ENCODE data around the gene CELF1.

Gene CELF1

GRCh38 chr11:47447906-47448305 lies 105.0 kb downstream of the CELF1 start:
- no peak for DNase-seq (ENCODE audit: low read depth in 3 of 3)

GRCh38 chr11:47446833-47447232 lies 106.1 kb downstream of the CELF1 start:
- DNase-seq (ENCODE audit: low read depth in 3 of 3), result no peak

- no peak for DNase-seq (ENCODE audit: low read depth in 3 of 3)
Measured at GRCh38 chr11:47445840-47446239, 107.1 kb downstream of the CELF1 start.

- DNase-seq (ENCODE audit: low read depth in 3 of 3), result no peak
Measured at GRCh38 chr11:47443817-47444216, 109.1 kb downstream of the CELF1 start.

- no peak for DNase-seq (ENCODE audit: low read depth in 3 of 3)
Measured at GRCh38 chr11:47443028-47443700, 109.8 kb downstream of the CELF1 start.

GRCh38 chr11:47442514-47442913 lies 110.4 kb downstream of the CELF1 start:
- DNase-seq (ENCODE audit: low read depth in 3 of 3), result no peak

GRCh38 chr11:47441421-47441820 lies 111.5 kb downstream of the CELF1 start:
- no peak for DNase-seq (ENCODE audit: low read depth in 3 of 3)

- no peak for DNase-seq (ENCODE audit: low read depth in 3 of 3)
Measured at GRCh38 chr11:47440054-47440476, 112.9 kb downstream of the CELF1 start.

GRCh38 chr11:47438721-47439120 lies 114.2 kb downstream of the CELF1 start:
- DNase-seq (ENCODE audit: low read depth in 3 of 3), result no peak

GRCh38 chr11:47437746-47438418 lies 115.0 kb downstream of the CELF1 start:
- DNase-seq (ENCODE audit: low read depth in 3 of 3), result no peak

GRCh38 chr11:47437218-47437745 lies 115.7 kb downstream of the CELF1 start:
- no peak for DNase-seq (ENCODE audit: low read depth in 3 of 3)

GRCh38 chr11:47436726-47437125 lies 116.2 kb downstream of the CELF1 start:
- no peak for DNase-seq (ENCODE audit: low read depth in 3 of 3)

- no peak for DNase-seq (ENCODE audit: low read depth in 3 of 3)
Measured at GRCh38 chr11:47435687-47436086, 117.2 kb downstream of the CELF1 start.

- no peak for DNase-seq (ENCODE audit: low read depth in 3 of 3)
Measured at GRCh38 chr11:47434011-47434786, 118.7 kb downstream of the CELF1 start.

GRCh38 chr11:47433157-47433556 lies 119.8 kb downstream of the CELF1 start:
- DNase-seq (ENCODE audit: low read depth in 3 of 3), result no peak

GRCh38 chr11:47431356-47432083 lies 121.4 kb downstream of the CELF1 start:
- no peak for DNase-seq (ENCODE audit: low read depth in 3 of 3)

GRCh38 chr11:47430524-47430923 lies 122.4 kb downstream of the CELF1 start:
- DNase-seq (ENCODE audit: low read depth in 3 of 3), result no peak

- peak; percentile 96 to 98 (median 98) for DNase-seq (ENCODE audit: low read depth in 3 of 3)
Measured at GRCh38 chr11:47426062-47426956, 126.6 kb downstream of the CELF1 start, which contains the start of gene PSMC3. TSS of gene PSMC3 (minus strand) at chr11:47426439. CDS start at chr11:47426279, 160 bp downstream.

GRCh38 chr11:47425611-47426010 lies 127.3 kb downstream of the CELF1 start:
- no peak for DNase-seq (ENCODE audit: low read depth in 3 of 3)

GRCh38 chr11:47418454-47419259 lies 134.3 kb downstream of the CELF1 start:
- no peak for DNase-seq (ENCODE audit: low read depth in 3 of 3)

Measured in stimulated activated CD4-positive, alpha-beta T cell treated with anti-CD3 and anti-CD28 coated beads, TNF-alpha, amount 100 ng/mL, for 4 hours (primary cell).